ENCODE measurements around the gene MAP1B. TPM values are rescaled to one million over a fixed set of nuclear protein-coding genes. Genes with fewer than 3 reads are reported as not detected.
"Not testable (repeated sequence)": the region's sequence is repeated elsewhere in the genome, so short reads cannot be mapped to it uniquely, and the experiment has no call there.

MAP1B gene
- total RNA-seq, 1 donor from 2014 or later = 8.4 TPM

GRCh38 chr5:72163349-72163983 is 56.2 kb downstream of the MAP1B start:
- ATAC-seq = no peak

GRCh38 chr5:72166070-72166979 is 59.0 kb downstream of the MAP1B start:
- peak; percentile 93 for ATAC-seq

GRCh38 chr5:72167257-72167656 is 60.0 kb downstream of the MAP1B start:
- ATAC-seq = no peak

GRCh38 chr5:72167804-72168203 is 60.5 kb downstream of the MAP1B start:
- ATAC-seq = no peak

DNA sequence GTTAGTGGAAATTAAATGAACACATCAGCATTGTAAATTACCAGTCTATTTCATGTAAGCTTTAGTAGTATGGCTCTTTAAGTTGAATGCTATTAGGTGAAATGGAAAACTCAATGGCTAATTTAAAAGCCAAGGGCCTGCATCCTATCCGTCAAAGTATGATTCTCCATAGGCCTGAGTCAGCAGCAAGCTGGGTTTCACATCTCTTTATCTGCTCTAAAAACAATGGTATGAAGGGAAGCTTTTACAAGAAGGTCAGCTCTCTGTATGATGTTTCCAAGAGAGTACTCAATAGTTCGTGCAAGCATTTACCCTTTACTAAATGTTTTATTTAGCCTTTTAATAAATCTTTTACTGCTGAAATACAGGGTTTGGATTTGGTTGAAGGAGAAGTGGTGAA is 62.8 kb downstream of the MAP1B start:
- ATAC-seq = no peak

DNA sequence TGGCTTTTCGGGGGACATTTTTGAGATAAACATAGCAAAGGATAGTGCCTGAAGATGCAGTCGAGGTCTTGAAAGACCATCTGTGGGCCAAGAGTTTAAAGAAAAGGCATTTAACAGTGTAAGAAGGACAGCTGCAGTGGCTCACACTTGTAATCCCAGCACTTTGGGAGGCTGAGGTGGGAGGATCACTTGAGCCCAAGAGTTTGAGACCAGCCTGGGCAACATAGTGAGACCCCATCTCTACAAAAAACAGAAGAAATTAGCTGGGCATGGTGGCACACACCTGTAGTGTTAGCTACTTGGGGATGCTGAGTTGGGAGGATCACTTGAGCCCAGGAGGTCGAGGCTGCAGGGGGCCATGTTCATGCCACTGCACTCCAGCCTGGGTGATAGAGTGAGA is 63.9 kb downstream of the MAP1B start:
- not testable (repeated sequence) for ATAC-seq

- ATAC-seq = no peak
Measured at GRCh38 chr5:72171667-72172066, 64.4 kb downstream of the MAP1B start.

DNA sequence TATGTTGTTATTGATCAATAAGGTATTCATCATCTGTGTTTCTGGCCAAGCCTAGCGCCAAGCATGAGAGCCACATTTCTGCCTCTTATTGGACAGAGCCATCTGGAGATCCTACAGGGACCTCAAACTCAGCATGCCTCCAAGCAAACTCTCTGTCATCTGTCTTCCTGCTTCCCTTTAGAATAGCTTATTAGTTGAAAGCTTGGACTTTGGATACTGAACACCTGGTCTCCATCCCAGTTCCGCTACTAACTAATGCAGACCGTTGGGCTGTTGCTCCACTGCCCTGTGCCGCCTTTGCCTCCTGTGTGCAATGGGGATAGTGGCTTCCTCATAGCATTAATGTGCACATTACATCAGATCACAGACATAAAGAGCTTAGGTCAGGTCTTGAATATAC is 65.5 kb downstream of the MAP1B start:
- no peak for ATAC-seq

GRCh38 chr5:72177538-72177937 is 70.3 kb downstream of the MAP1B start:
- ATAC-seq = no peak

DNA sequence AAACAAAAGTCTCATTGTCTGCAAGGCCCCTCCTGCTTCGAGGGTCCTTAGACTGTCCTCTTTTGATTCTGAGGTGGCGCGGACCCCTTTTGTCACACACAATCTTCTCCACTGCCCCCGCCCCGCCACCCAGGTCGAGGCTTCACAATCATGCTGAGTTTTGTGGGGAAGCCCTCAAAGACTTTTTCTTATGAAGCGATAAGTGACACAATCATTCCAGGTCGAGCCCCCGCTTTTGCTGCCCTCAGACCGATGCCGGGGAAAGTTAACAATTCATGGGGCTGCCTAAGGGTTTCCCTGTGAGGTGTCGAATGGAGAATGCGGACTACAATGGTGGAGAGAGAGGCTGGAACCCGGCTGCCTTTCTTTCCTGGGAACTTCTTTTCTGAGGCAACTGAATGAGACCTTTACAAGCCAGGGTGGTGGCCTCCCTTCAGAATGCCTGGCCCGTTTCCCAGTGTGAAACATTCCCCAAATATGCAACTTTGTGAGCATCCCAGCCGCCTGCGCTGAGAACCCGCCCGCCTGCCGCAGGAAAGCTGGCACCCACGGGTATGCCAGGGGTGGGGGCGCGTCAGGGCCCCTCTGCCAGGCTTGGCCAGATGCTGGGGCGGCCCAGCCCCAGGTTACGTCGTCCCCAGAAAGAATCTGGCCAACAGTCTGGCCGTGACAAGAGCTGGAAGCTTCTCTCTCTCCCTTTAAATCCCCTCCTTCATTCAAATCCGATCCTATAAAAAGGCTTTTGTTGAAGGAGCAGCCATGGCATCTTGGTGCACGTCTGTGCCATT is 71.9 kb downstream of the MAP1B start:
- ATAC-seq = peak; percentile 53

GRCh38 chr5:72179816-72180440 is 72.7 kb downstream of the MAP1B start:
- peak; percentile 29 for ATAC-seq

GRCh38 chr5:72180925-72181324 is 73.7 kb downstream of the MAP1B start:
- no peak for ATAC-seq

GRCh38 chr5:72182686-72183085 is 75.4 kb downstream of the MAP1B start:
- no peak for ATAC-seq

DNA sequence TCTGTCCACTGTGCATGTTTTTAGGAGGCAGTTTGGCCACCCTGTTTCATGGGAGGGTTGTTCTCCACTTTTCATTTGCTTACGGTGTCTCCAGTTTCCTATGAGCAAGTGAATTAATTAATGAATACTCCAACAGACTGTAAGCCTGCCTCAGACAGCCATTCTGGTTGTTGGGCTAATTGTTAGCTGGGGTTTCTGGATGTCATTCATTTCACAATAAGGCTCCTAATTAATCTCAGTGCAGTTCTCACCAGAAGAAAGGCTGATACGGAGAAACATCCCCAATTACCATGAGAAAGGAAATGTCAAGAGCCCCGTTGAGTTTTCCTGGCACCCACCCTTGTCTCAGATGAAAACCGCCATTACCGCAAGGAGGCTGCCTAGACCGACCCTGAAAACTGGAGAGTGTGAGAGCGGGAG is 75.8 kb downstream of the MAP1B start:
- no peak for ATAC-seq

- no peak for ATAC-seq
Measured at GRCh38 chr5:72184408-72184807, 77.1 kb downstream of the MAP1B start.

- ATAC-seq = no peak
Measured at GRCh38 chr5:72185496-72186329, 78.4 kb downstream of the MAP1B start.

DNA sequence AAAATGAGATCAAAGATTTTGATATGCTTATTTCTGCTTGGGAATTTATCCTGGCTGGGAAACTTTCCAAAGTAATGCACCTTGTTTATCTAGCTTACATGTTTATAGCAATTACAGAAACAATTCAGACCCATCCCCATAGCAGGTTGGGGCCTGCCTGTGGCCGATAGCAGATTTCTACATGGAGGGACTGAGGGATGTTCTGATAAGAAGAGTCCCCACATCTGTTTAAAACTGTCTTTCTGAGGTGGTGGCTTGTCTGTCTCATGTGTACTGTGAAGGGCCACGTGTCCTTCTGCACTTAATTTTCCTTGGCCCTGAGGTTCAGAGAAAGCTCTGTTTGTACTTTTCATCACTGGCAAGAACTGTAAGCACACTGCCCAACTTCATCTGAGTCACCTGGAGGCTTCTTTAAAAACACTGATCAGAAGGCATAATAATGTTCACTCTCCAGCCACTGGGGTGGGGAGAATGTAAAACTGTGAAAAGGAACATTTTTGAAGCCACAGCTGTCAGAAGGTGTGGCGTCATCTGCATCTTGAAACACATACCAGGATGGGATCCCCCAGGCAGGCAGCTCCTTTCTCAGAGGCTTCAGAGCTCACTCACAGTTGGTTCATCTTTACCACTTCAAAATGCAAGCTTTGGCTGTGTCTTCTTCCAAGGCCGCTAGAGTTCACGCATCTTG is 80.3 kb downstream of the MAP1B start:
- ATAC-seq = no peak

DNA sequence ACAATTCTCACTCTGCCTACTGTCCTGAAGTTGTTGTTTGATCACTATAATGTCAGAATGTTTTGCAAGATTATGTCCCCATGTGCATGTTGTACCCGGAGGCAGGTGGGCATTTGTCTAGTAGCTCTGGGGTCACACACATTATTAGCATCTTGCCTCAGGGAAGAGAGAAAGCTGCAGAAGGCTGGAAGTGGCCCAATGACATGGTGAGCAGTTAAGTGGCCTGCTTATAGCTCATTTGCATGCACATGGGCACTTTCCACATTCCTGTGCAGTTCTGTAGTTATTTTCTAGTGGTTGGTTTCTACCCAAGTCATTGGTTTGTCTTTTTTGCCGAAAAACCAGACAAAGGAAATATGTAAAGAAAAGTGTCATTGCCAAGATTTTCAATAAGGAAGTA is 80.9 kb downstream of the MAP1B start:
- ATAC-seq = no peak

- ATAC-seq = no peak
Measured at GRCh38 chr5:72189146-72189545, 81.9 kb downstream of the MAP1B start.

- ATAC-seq = no peak
Measured at GRCh38 chr5:72191404-72191803, 84.1 kb downstream of the MAP1B start.

DNA sequence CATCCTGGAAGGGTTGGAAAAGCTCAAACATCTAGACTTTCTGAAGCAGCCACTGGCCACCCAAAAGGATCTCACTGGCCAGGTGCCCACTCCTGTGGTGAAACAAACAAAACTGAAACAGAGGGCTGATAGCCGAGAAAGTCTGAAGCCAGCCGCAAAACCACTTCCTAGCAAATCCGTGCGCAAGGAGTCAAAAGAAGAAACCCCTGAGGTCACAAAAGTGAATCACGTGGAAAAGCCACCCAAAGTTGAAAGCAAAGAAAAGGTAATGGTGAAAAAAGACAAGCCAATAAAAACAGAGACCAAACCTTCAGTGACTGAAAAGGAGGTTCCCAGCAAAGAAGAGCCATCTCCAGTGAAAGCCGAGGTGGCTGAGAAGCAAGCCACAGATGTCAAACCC is 87.6 kb downstream of the MAP1B start:
- ATAC-seq = no peak

Data from esophagus mucosa (tissue), 1 donor.